Caco-2 (cell line): ENCODE data around the gene CCT7. TPM values are rescaled to one million over a fixed set of nuclear protein-coding genes. Genes with fewer than 3 reads are reported as not detected.
A peak's percentile ranks its signal among the peaks of the same experiment; 100 is the strongest.

ENCODE experiments used
- BruUV-seq: library from RNA; stranded (reverse); fragments of 400-500 nt; replicated peaks from 2 replicates; lab custom pipeline; 2021; lab: Mats Ljungman, UMichigan
- CTCF ChIA-PET: fragments of 300-600 bp; sonication (Branson Sonifier 250); formaldehyde crosslinking; loops from one replicate; lab custom pipeline; 2022; ENCODE audit warnings: antibody characterized with exemption; lab: Charles Lee
- POLR2A ChIA-PET: fragments of 300-600 bp; sonication (Branson Sonifier 250); formaldehyde crosslinking; loops from one replicate; lab custom pipeline; 2022; ENCODE audit warnings: antibody characterized with exemption; lab: Charles Lee
- DNase-seq, 2 experiments: peaks; one replicate each; pipeline versions ENCODE4 v3.0.0 to v3.0.0-alpha.2; 2020 to 2022
- H3K27me3 ChIP-seq: replicated peaks from 2 replicates; pipeline ENCODE4 v1.6.0; 2011; ENCODE audit warnings: low read length; ENCODE audit not compliant: control insufficient read depth, insufficient read depth
- H3K36me3 ChIP-seq: 2 replicates; pipeline ENCODE4 v1.5.1; 2011; ENCODE audit warnings: low read length; ENCODE audit not compliant: control insufficient read depth, insufficient read depth
- H3K4me1 ChIP-seq: fragments of 250-450 bp; sonication (Bioruptor Pico); 2 replicates; pipeline ENCODE4 v1.5.1; 2020; ENCODE audit warnings: mild to moderate bottlenecking
- H3K4me3 ChIP-seq: 2 replicates; pipeline ENCODE4 v1.5.1; 2011; ENCODE audit warnings: low read depth, mild to moderate bottlenecking, control low read depth, low read length
- H3K9me3 ChIP-seq: fragments of 250-450 bp; sonication (Bioruptor Pico); 2 replicates; pipeline ENCODE4 v1.5.1; 2020; ENCODE audit warnings: mild to moderate bottlenecking, moderate library complexity
- H3K27ac Mint-ChIP-seq: one replicate; pipeline ENCODE4 v1.8.0; 2022; ENCODE audit warnings: mixed read lengths; ENCODE audit not compliant: unreplicated experiment
- H3K27me3 Mint-ChIP-seq: one replicate; pipeline ENCODE4 v1.8.0; 2022; ENCODE audit warnings: mixed read lengths; ENCODE audit not compliant: insufficient read depth, unreplicated experiment
- H3K36me3 Mint-ChIP-seq: one replicate; pipeline ENCODE4 v1.8.0; 2022; ENCODE audit warnings: mild to moderate bottlenecking, mixed read lengths; ENCODE audit not compliant: insufficient read depth, unreplicated experiment
- H3K4me1 Mint-ChIP-seq: one replicate; pipeline ENCODE4 v1.8.0; 2022; ENCODE audit warnings: low read depth, mixed read lengths; ENCODE audit not compliant: unreplicated experiment
- H3K4me3 Mint-ChIP-seq: one replicate; pipeline ENCODE4 v1.8.0; 2022; ENCODE audit warnings: mild to moderate bottlenecking, moderate library complexity, mixed read lengths; ENCODE audit not compliant: unreplicated experiment
- H3K9me3 Mint-ChIP-seq: one replicate; pipeline ENCODE4 v1.8.0; 2022; ENCODE audit warnings: mixed read lengths; ENCODE audit not compliant: unreplicated experiment
- CTCF ChIP-seq, 2 experiments: fragments of 200-600 bp in 1 of 2; IDR thresholded peaks; 1 replicate in 1 of 2; 2 replicates in 1 of 2; pipeline versions ENCODE4 v1.5.1 to v1.8.0; 2011 to 2022; ENCODE audit warnings: antibody characterized with exemption in 1 of 2, control low read depth in 1 of 2, inconsistent platforms in 1 of 2, low read depth in 1 of 2, low read length in 1 of 2, mild to moderate bottlenecking in 1 of 2, moderate library complexity in 1 of 2; ENCODE audit not compliant: insufficient read depth in 1 of 2, severe bottlenecking in 1 of 2, unreplicated experiment in 1 of 2
- intact Hi-C: fragments of 100-400 bp; cut with micrococcal nuclease; formaldehyde crosslinking; loops from one replicate; pipeline ENCODE4 v1.10.0; 2022; ENCODE audit not compliant: unreplicated experiment
- total RNA-seq: library from RNA; stranded (reverse); gene quantifications from 2 replicates; pipeline ENCODE4 v1.2.3, GENCODE V29; 2022

CCT7 gene
- total RNA-seq, 1 experiment from 2014 or later, result 450 TPM

- no TSS peak for BruUV-seq
- H3K27me3 ChIP-seq, result peaks cover 1% of the 10 kb centered on the region; the same call in 1 of the 2 replicates
- Mint-ChIP-seq H3K36me3 (no peaks in the 10 kb centered on the region), H3K4me3 (peak within 1 kb of the TSS; percentile 71), H3K27me3 (peaks cover 23% of the 10 kb centered on the region), H3K4me1 (no peaks in the 10 kb centered on the region), H3K9me3 (no peaks in the 10 kb centered on the region), H3K27ac (peak within 1 kb of the TSS; percentile 18)
- peak; percentile 89 to 91 for DNase-seq
- intact Hi-C loops, result no loop called here
- H3K4me3 ChIP-seq, result peak within 1 kb of the TSS; percentile 45
- POLR2A ChIA-PET, result interaction anchor here (0.7 kb wide), 1 partner anchor 59 kb away, joined by 3 read pairs; the partner anchor contains the start of gene CCT7
- H3K4me1 ChIP-seq, result no peaks in the 10 kb centered on the region
- no peaks in the 10 kb centered on the region for H3K9me3 ChIP-seq
- CTCF ChIA-PET, result interaction anchor here (0.6 to 0.8 kb wide), 5 partner anchors 9 to 136 kb away, joined by 3 to 6 read pairs (median 3); partner anchors contain the start of gene FBXO41
- H3K36me3 ChIP-seq, result no peaks in the 10 kb centered on the region
- no peak for TF ChIP-seq CTCF (IDR thresholded peaks at IDR 0.05; ENCODE audit: insufficient read depth in 1 of 2, low read depth in 1 of 2, low read length in 1 of 2, severe bottlenecking in 1 of 2, unreplicated experiment in 1 of 2)
Observed at GRCh38 chr2:73293534-73294171, 59.5 kb downstream of the CCT7 start, which contains the start of gene EGR4. Gene EGR4, minus strand, starts transcription at chr2:73293548. Its CDS starts 231 bp downstream, at chr2:73293317.

- intact Hi-C loops, result no loop called here
- TF ChIP-seq CTCF (IDR thresholded peaks at IDR 0.05; ENCODE audit: insufficient read depth in 1 of 2, low read depth in 1 of 2, low read length in 1 of 2, severe bottlenecking in 1 of 2, unreplicated experiment in 1 of 2), result no peak
- peak overlapping the region; percentile 71 for H3K4me3 Mint-ChIP-seq
- POLR2A ChIA-PET, result no interaction called here
- no peak overlapping the region for H3K27ac Mint-ChIP-seq
- BruUV-seq, result no TSS peak
- no peaks in the 10 kb centered on the region for H3K36me3 Mint-ChIP-seq
- no peaks in the 10 kb centered on the region for H3K4me1 ChIP-seq
- DNase-seq, result no peak
- H3K9me3 Mint-ChIP-seq, result no peaks in the 10 kb centered on the region
- H3K27me3 Mint-ChIP-seq, result peaks cover 23% of the 10 kb centered on the region
- no peaks in the 10 kb centered on the region for H3K4me1 Mint-ChIP-seq
- no peaks in the 10 kb centered on the region for H3K36me3 ChIP-seq
- peak overlapping the region; percentile 45; the same call in 1 of the 2 replicates for H3K4me3 ChIP-seq
- no peaks in the 10 kb centered on the region for H3K9me3 ChIP-seq
- peaks cover 1% of the 10 kb centered on the region; the same call in 1 of the 2 replicates for H3K27me3 ChIP-seq
- CTCF ChIA-PET, result no interaction called here
Observed at GRCh38 chr2:73294239-73294638, 60.1 kb downstream of the CCT7 start.

GRCh38 chr2:73295751-73296400 lies 61.8 kb downstream of the CCT7 start:
- H3K27me3 Mint-ChIP-seq, result peaks cover 25% of the 10 kb centered on the region
- no peaks in the 10 kb centered on the region for H3K9me3 Mint-ChIP-seq
- BruUV-seq, result no TSS peak
- DNase-seq, result no peak
- CTCF ChIA-PET, result no interaction called here
- no peak for TF ChIP-seq CTCF (IDR thresholded peaks at IDR 0.05; ENCODE audit: insufficient read depth in 1 of 2, low read depth in 1 of 2, low read length in 1 of 2, severe bottlenecking in 1 of 2, unreplicated experiment in 1 of 2)
- no peak overlapping the region for H3K4me3 ChIP-seq
- peaks cover 1% of the 10 kb centered on the region; the same call in 1 of the 2 replicates for H3K27me3 ChIP-seq
- no peak overlapping the region for H3K27ac Mint-ChIP-seq
- no peak overlapping the region for H3K4me3 Mint-ChIP-seq
- H3K4me1 Mint-ChIP-seq, result no peaks in the 10 kb centered on the region
- intact Hi-C loops, result no loop called here
- H3K9me3 ChIP-seq, result no peaks in the 10 kb centered on the region
- H3K4me1 ChIP-seq, result no peaks in the 10 kb centered on the region
- H3K36me3 Mint-ChIP-seq, result no peaks in the 10 kb centered on the region
- no peaks in the 10 kb centered on the region for H3K36me3 ChIP-seq
- POLR2A ChIA-PET, result no interaction called here
